NCI-H2029 treated with DMSO at 0.1 percent for 48 hours (cell line): ENCODE data around the gene DENND5A.
"Not testable (repeated sequence)": the region's sequence is repeated elsewhere in the genome, so short reads cannot be mapped to it uniquely, and the experiment has no call there.

Source experiments
- DNase-seq: peaks from one replicate; lab custom pipeline; 2025; lab: John Stamatoyannopoulos, UW

Gene DENND5A

GRCh38 chr11:9264316-9265210 lies 587 bp downstream of the DENND5A start:
- no peak for DNase-seq

DNA sequence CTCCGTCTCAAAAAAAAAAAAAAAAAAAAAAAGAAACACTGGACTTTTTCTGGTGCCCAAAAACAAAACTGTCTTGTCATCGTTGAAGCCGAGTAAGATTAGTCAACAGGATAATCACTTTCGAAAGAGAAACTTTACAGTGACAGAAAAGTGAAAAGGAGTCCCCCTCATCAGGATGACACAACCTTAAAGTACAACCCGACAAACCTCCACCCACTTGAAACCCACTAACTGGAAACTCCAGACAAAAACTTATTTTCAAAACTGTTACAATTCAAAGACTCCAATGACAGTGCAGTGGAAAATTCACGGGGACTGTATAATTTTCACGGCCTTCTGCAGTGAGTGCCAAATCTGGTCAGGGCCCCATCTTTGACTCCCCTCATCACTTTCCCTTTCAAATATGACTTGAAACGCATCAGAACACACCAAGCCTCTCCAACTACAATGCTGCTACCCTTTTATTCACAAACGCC lies 1.3 kb downstream of the DENND5A start:
- DNase-seq: no peak

DNA sequence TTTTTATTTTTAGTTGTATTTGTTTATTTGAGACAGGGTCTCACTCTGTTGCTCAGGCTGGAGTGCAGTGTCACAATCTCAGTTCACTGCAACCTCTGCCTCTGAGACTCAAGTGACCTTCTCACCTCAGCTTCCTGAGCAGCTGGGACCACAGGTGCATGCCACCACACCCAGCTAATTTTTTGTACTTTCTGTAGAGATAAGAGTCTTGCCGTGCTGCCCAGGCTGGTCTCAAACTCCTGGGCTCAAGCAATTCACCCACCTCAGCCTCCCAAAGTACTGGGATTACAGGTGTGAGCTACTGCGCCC lies 4.4 kb downstream of the DENND5A start:
- not testable (repeated sequence) for DNase-seq

GRCh38 chr11:9259981-9260837 lies 4.9 kb downstream of the DENND5A start:
- no peak for DNase-seq

- not testable (repeated sequence) for DNase-seq
These were observed 6.9 kb downstream of the DENND5A start for GRCh38 chr11:9258279-9258678.

DNA sequence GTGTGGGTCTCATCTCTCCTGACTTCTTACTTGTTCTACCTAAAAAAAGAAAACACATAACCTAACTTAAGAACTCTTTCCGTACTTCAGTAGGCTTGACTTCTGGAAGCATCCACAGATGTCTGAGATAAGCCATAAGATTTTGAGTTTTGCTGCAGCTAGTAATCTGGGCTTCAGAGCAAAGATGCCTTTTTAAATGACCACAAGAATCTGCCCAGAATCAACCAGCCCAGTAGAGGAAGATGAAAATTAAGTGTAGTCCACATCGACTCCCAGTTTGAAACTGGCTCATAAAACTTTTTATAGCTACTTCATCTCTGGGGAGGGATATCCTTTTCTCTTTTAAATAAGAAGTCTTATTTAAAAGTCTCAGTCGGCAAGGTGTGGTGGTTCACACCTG lies 10.7 kb downstream of the DENND5A start:
- DNase-seq: no peak

DNA sequence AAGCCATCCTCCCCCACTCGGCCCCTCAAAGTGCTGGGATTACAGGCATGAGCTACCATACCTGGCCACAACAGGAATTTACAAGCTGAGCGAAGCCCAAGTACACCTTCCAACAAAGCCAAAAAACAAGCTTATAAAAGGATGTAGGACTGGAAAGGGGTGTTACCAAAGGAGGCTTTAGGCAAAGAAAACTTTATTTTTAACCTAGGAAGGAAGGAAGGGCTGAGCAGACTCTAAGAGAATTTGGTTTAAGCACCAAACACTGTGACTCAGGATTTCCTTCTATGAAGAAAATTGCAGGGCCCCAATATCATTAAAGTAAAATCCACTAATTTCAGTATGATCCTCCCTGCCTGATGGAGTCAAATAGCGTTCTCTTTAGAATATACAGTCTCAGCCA lies 12.1 kb downstream of the DENND5A start:
- DNase-seq: no peak

DNA sequence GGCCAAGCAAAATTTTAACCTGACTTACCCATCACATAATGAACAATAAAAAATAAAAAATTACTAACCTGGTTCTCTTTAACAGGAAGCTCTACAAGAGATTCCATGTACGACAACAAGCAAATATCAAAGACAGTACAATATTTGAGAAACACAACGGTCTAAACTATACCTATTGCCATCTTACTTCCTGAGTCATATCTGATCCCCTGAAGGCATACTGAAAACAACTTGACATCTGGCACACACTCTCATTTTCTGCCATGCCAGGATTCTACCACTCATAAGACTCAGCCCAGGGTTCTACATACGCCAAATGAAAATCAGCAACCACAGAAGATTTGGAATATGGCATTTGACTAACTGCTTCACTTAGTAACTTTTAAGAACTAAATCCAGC lies 13.8 kb downstream of the DENND5A start:
- peak; percentile 7 for DNase-seq

GRCh38 chr11:9250139-9250582 lies 15.0 kb downstream of the DENND5A start:
- no peak for DNase-seq

DNA sequence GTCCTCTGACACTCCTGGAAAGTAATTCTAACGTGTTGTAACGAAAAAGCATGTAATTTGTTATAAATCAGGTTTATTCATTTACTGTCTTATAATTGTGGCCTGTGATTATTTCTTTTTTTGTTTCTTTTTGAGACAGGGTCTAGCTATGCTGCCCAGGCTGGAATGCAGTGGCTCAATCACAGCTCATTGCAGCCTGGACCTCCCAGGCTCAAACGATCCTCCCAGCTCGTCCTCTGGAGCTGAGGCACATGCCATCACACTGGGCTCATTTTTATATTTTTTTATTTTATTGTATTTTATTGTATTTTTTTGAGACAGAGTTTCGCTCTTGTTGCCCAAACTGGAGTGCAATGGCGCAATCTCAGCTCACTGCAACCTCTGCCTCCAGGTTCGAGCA lies 15.9 kb downstream of the DENND5A start:
- no peak for DNase-seq

DNA sequence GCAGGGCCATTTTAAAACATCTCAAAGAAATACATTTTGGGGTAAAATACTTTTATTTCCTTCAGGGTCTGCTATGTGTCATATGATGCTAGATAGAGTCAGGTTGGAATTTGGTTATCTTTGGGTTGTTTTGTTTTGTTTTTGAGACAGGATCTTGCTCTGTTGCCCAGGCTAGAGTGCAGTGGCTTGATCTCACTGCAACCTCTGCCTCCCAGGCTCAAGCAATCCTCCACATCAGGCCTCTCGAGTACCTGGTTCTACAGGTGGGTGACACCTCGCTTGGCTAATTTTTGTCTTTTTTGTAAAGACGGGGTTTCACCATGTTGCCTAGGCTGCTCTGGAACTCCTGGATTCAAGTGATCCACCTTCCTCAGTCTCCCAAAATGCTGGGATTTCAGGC lies 17.3 kb downstream of the DENND5A start:
- DNase-seq: no peak

- DNase-seq: not testable (repeated sequence)
These were observed 28.9 kb downstream of the DENND5A start for GRCh38 chr11:9236242-9236641.

DNA sequence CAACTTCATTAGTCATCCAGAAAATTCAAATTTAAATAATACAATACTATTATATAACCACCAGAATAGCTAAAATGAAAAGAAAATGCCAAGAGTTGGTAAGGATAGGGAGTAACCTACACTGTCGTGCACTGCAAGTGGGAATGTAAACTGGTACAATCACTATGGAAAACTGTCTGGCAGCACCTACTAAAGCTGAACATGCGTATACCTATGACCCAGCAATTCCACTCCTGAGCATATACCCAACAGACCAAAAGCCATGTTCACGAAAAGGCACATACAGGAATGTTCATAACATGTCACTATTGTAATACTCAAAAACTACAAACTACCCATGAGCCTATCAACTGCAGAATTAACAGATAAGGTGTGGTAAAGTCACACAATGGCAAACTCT lies 32.7 kb downstream of the DENND5A start:
- DNase-seq: no peak

- DNase-seq: no peak
These were observed 33.3 kb downstream of the DENND5A start for GRCh38 chr11:9231848-9232177.

DNA sequence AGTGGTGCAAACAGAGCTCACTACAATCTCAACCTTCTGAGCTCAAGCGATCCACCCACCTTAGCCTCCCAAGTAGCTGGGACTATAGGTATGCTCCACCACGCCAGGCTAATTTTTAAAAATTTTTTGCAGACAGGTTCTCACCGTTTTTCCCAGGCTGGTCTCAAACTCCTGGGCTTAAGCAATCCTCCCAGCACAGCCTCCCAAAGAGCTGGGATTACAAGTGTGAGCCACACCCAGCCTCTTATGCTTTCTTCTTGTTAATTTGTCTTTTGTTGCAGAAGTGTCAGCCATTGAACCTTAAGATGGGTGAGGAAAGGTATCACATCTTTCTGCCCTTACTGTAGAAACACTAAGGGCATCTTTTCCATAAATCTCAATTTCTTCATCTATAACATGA lies 34.9 kb downstream of the DENND5A start:
- no peak for DNase-seq

DNA sequence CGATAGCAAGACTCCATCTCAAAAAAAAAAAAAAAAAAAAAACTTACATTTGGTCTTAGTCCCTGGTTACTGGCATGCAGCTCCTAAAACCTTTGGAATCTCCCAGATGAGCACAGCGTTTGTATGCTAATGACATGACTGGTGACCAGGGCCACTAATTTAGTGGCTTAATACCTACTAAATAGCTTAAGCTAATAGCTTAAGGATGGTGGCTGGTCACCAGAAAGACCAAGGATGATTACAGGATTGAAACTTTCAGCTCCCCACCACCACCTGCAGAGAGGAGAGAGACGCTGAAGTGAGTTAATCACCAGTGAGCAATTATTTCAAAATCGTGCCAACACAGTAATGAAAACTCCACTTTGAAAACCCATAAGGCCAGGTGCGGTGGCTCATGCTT lies 37.1 kb downstream of the DENND5A start:
- no peak for DNase-seq

- DNase-seq: no peak
These were observed 39.3 kb downstream of the DENND5A start for GRCh38 chr11:9225748-9226298.

GRCh38 chr11:9222654-9223053 lies 42.5 kb downstream of the DENND5A start:
- no peak for DNase-seq

GRCh38 chr11:9220853-9221252 lies 44.3 kb downstream of the DENND5A start:
- not testable (repeated sequence) for DNase-seq

DNA sequence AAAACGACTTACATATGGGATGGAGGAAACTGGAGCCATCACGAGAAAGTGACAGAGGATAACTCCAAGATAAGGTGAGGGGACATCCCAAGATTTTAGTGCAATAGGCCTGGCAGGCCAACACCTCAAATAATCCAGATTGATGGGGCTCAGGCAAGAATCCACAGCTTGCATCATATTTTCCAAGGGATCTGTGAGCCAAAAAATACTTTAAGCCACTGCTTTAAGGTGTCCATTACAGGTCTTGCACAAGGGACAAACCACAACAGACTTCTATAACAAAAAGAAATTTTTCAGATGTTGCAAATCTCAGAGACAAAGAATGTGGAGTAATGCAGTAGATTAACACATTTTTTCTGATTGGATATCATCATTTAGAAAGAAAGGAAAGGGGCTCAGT lies 45.6 kb downstream of the DENND5A start:
- no peak for DNase-seq

GRCh38 chr11:9219115-9219514 lies 46.0 kb downstream of the DENND5A start:
- no peak for DNase-seq

DNA sequence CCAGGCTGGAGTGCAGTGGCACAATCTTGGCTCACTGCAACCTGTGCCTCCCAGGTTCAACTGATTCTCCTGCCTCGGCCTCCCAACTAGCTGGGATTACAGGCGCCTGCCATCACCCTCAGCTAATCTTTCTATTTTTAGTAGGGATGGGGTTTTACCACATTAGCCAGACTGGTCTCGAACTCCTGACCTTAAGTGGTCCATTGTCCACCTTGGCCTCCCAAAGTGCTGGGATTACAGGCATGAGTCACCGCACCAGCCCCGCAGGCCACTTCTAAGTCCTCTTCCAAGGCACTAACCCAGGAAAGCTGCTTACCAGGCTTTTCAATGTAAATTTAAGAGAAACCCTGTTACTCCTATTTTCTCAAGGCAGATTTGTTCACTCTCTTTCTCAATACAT lies 50.4 kb downstream of the DENND5A start:
- DNase-seq: no peak

DNA sequence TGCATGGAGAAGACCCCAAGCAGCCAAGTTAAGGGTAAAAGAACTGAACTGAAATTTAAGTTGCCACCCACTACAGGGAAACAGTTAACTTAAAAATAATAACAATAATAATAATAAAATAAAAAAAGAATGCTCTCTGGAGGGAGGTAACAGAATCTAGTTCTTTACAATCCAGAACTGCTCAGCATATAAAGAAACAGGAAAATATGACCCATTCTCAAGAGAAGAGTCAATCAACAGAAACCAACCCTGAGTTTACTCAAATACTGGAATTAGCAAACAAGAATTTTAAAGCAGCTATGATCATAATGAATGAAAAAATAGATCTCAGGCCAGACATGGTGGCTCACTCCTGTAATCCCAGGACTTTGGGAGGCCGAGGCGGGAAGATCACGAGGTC lies 53.8 kb downstream of the DENND5A start:
- DNase-seq: no peak
